ENCODE measurements around the gene PIEZO1. TPM values are rescaled to one million over a fixed set of nuclear protein-coding genes. Genes with fewer than 3 reads are reported as not detected.

PIEZO1 gene
- total RNA-seq, 1 donor from 2014 or later: 247 TPM

GRCh38 chr16:88762258-88762870, 22.7 kb downstream of the PIEZO1 start:
- Histone ChIP-seq H3K36me3 (ENCODE audit: insufficient read depth, low read length) (no peaks in the 10 kb centered on the region), H2AFZ (ENCODE audit: low read depth, low read length) (no peak overlapping the region), H3K27me3 (ENCODE audit: insufficient read depth, low read length) (no peaks in the 10 kb centered on the region), H3K9ac (ENCODE audit: low read length) (no peak overlapping the region), H3K9me3 (ENCODE audit: insufficient read depth, low read depth, low read length) (no peaks in the 10 kb centered on the region), H3K4me2 (ENCODE audit: low read length) (no peak overlapping the region), H3K4me1 (ENCODE audit: insufficient read depth, low read length) (peaks cover 41% of the 10 kb centered on the region), H3K79me2 (ENCODE audit: insufficient read depth, low read length) (peaks cover 100% of the 10 kb centered on the region), H3K27ac (ENCODE audit: low read depth, low read length) (no peak overlapping the region), H3K4me3 (ENCODE audit: insufficient read depth, low read depth, low read length) (no peak overlapping the region), H4K20me1 (ENCODE audit: insufficient read depth, low read length) (peaks cover 100% of the 10 kb centered on the region)
- H3K4me1 Mint-ChIP-seq (ENCODE audit: low read depth, unreplicated experiment): peaks cover 50% of the 10 kb centered on the region
- H3K27me3 Mint-ChIP-seq (ENCODE audit: low read depth, unreplicated experiment): no peaks in the 10 kb centered on the region
- TF ChIP-seq CTCF (IDR thresholded peaks at IDR 0.05; ENCODE audit: insufficient read depth, low read depth, low read length): no peak
- no peak for TF ChIP-seq EZH2 (IDR thresholded peaks at IDR 0.05; ENCODE audit: insufficient read depth, low read length)
- H3K9me3 Mint-ChIP-seq (ENCODE audit: unreplicated experiment): no peaks in the 10 kb centered on the region
- H3K4me3 Mint-ChIP-seq (ENCODE audit: unreplicated experiment): no peak overlapping the region
- no peak overlapping the region for H3K27ac Mint-ChIP-seq (ENCODE audit: unreplicated experiment)
- DNase-seq (ENCODE audit: low read depth) (no peak), FAIRE-seq (no peak)
- peaks cover 6% of the 10 kb centered on the region for H3K36me3 Mint-ChIP-seq (ENCODE audit: low read depth, unreplicated experiment)

GRCh38 chr16:88761830-88762229, 23.2 kb downstream of the PIEZO1 start:
- H3K9ac ChIP-seq (ENCODE audit: low read length): no peak overlapping the region
- no peak overlapping the region for H3K4me3 ChIP-seq (ENCODE audit: insufficient read depth, low read depth, low read length)
- peaks cover 36% of the 10 kb centered on the region for H3K4me1 ChIP-seq (ENCODE audit: insufficient read depth, low read length)
- H3K79me2 ChIP-seq (ENCODE audit: insufficient read depth, low read length): peaks cover 100% of the 10 kb centered on the region
- no peak overlapping the region for H3K4me2 ChIP-seq (ENCODE audit: low read length)
- no peak overlapping the region for H3K27ac ChIP-seq (ENCODE audit: low read depth, low read length)
- Mint-ChIP-seq H3K36me3 (ENCODE audit: low read depth, unreplicated experiment) (peaks cover 5% of the 10 kb centered on the region), H3K27me3 (ENCODE audit: low read depth, unreplicated experiment) (no peaks in the 10 kb centered on the region), H3K27ac (ENCODE audit: unreplicated experiment) (no peak overlapping the region), H3K9me3 (ENCODE audit: unreplicated experiment) (no peaks in the 10 kb centered on the region), H3K4me1 (ENCODE audit: low read depth, unreplicated experiment) (peaks cover 45% of the 10 kb centered on the region), H3K4me3 (ENCODE audit: unreplicated experiment) (no peak overlapping the region)
- H4K20me1 ChIP-seq (ENCODE audit: insufficient read depth, low read length): peaks cover 100% of the 10 kb centered on the region
- no peaks in the 10 kb centered on the region for H3K36me3 ChIP-seq (ENCODE audit: insufficient read depth, low read length)
- no peak overlapping the region for H2AFZ ChIP-seq (ENCODE audit: low read depth, low read length)
- H3K9me3 ChIP-seq (ENCODE audit: insufficient read depth, low read depth, low read length): no peaks in the 10 kb centered on the region
- TF ChIP-seq EZH2 (IDR thresholded peaks at IDR 0.05; ENCODE audit: insufficient read depth, low read length) (no peak), CTCF (IDR thresholded peaks at IDR 0.05; ENCODE audit: insufficient read depth, low read depth, low read length) (no peak)
- no peak for DNase-seq (ENCODE audit: low read depth)
- no peak for FAIRE-seq
- H3K27me3 ChIP-seq (ENCODE audit: insufficient read depth, low read length): no peaks in the 10 kb centered on the region

GRCh38 chr16:88761143-88761534, 23.9 kb downstream of the PIEZO1 start:
- H3K27me3 ChIP-seq (ENCODE audit: insufficient read depth, low read length): no peaks in the 10 kb centered on the region
- no peaks in the 10 kb centered on the region for H3K27me3 Mint-ChIP-seq (ENCODE audit: low read depth, unreplicated experiment)
- H3K27ac ChIP-seq (ENCODE audit: low read depth, low read length): no peak overlapping the region
- no peak overlapping the region for H2AFZ ChIP-seq (ENCODE audit: low read depth, low read length)
- H3K79me2 ChIP-seq (ENCODE audit: insufficient read depth, low read length): peaks cover 96% of the 10 kb centered on the region
- DNase-seq (ENCODE audit: low read depth) (no peak), FAIRE-seq (no peak)
- no peaks in the 10 kb centered on the region for H3K36me3 ChIP-seq (ENCODE audit: insufficient read depth, low read length)
- H3K9me3 ChIP-seq (ENCODE audit: insufficient read depth, low read depth, low read length): no peaks in the 10 kb centered on the region
- peaks cover 96% of the 10 kb centered on the region for H4K20me1 ChIP-seq (ENCODE audit: insufficient read depth, low read length)
- H3K4me3 ChIP-seq (ENCODE audit: insufficient read depth, low read depth, low read length): no peak overlapping the region
- no peak overlapping the region for H3K4me2 ChIP-seq (ENCODE audit: low read length)
- peaks cover 43% of the 10 kb centered on the region for H3K4me1 Mint-ChIP-seq (ENCODE audit: low read depth, unreplicated experiment)
- no peak overlapping the region for H3K9ac ChIP-seq (ENCODE audit: low read length)
- H3K4me3 Mint-ChIP-seq (ENCODE audit: unreplicated experiment): no peak overlapping the region
- no peak overlapping the region for H3K27ac Mint-ChIP-seq (ENCODE audit: unreplicated experiment)
- no peaks in the 10 kb centered on the region for H3K9me3 Mint-ChIP-seq (ENCODE audit: unreplicated experiment)
- H3K4me1 ChIP-seq (ENCODE audit: insufficient read depth, low read length): peaks cover 35% of the 10 kb centered on the region
- peaks cover 5% of the 10 kb centered on the region for H3K36me3 Mint-ChIP-seq (ENCODE audit: low read depth, unreplicated experiment)
- TF ChIP-seq CTCF (IDR thresholded peaks at IDR 0.05; ENCODE audit: insufficient read depth, low read depth, low read length) (no peak), EZH2 (IDR thresholded peaks at IDR 0.05; ENCODE audit: insufficient read depth, low read length) (no peak)

Measured in astrocyte (in vitro differentiated cells and primary cell).